Heart left ventricle (tissue), 13 donors: ENCODE measurements around the gene ZNF514.

Experiments
- CTCF ChIP-seq, 12 donors: fragments of 200-600 bp; sonication (generic) in 4 of 12; IDR thresholded peaks; one replicate each; pipeline versions ENCODE4 v1.5.0 to v1.8.0; 2018 to 2022; ENCODE audit warnings: antibody characterized with exemption in 12 of 12, mild to moderate bottlenecking in 5 of 12
- POLR2A ChIP-seq, 2 donors: fragments of 450-650 bp; IDR thresholded peaks; one replicate each; pipeline ENCODE4 v1.6.1; 2017; ENCODE audit warnings: antibody characterized with exemption in 2 of 2, mild to moderate bottlenecking in 2 of 2, moderate library complexity in 2 of 2
- donor health status: ischemic (EF 13 %, LVEDD 7.1; RV severe dilation, severe dysfunction).
- donor health status: DM: no; HTN: yes; CAD: no.
- donor health status: DM: no; HTN: no; CAD: no.
- donor health status: ischemic (EF 25% LVEDD 6.9; RV normal size, moderate dysfunction).
- donor health status: ischemic (EF 25% LVEDD 5.7; RV mildly dilated, moderate dysfunction).
- donor health status: ischemic (EF 35%, LVEDD 5.7; RV mildly dilated, moderate dysfunction).
- donor health status: nonischemic (EF 11% LVEDD 7.7; RV severe dilation, severe dysfunction).
- donor health status: DM: yes; HTN: yes; CAD: no.
- donor health status: PGD.
- donor health status: ischemic (EF 29% LVEDD 5.4; RV normal size, mild dysfunction).
- donor health status: nonischemic (EF 23%, LVEDD 6.1; RV moderate dilation, normal function).

- TF ChIP-seq CTCF (IDR thresholded peaks at IDR 0.05) = no peak
- no peak for TF ChIP-seq POLR2A (IDR thresholded peaks at IDR 0.05)
These were observed 10.2 kb downstream of the ZNF514 start for GRCh38 chr2:95149397-95149984.
